ENCODE data around the gene SPACA6.

Gene SPACA6

GRCh38 chr19:51739466-51740213, 46.5 kb downstream of the SPACA6 start:
- no peak for DNase-seq

DNA sequence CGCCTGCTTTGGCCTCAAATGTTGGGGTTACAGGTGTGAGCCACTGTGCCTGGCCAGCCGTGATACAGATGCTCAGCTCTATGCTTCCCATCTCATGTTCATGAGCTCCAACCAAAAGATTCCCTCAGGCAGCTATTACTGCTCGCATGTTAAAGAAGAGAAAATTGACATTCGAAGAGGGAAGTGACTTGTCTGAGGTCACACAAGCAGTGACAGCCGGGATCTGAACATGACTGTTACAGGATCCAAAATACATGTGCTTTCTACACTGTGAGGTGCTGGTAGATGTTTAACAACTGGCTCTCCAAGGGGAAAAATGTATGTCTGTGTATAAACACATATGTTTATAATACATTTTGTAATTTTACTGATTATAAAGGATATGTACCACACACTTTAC, 47.2 kb downstream of the SPACA6 start:
- no peak for DNase-seq

DNA sequence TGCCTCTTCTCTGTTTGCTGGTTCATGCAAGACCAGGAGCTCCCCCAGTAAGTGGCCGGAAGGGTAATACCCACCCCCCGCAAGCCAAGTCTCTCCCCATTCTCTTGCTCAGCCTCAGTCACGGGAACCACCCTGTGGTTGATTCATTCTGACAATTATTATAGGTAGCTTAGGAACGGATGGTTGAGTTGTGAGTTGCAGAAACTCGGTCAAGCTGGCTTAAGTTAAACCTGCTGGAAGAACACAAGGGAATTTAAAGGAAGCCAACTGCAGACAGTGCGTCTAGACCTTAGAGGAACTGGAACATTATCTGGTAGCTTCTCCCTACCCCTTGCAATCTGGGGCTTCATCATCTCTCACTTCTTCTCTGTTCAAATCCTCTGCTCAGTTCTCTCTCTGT, 49.7 kb downstream of the SPACA6 start:
- DNase-seq = no peak

GRCh38 chr19:51743405-51743804, 50.3 kb downstream of the SPACA6 start:
- DNase-seq = no peak

- DNase-seq = no peak
These were observed 53.6 kb downstream of the SPACA6 start for GRCh38 chr19:51746731-51747130.

GRCh38 chr19:51749979-51750378, 56.8 kb downstream of the SPACA6 start:
- DNase-seq = no peak

GRCh38 chr19:51750400-51751094, 57.4 kb downstream of the SPACA6 start:
- DNase-seq = no peak

DNA sequence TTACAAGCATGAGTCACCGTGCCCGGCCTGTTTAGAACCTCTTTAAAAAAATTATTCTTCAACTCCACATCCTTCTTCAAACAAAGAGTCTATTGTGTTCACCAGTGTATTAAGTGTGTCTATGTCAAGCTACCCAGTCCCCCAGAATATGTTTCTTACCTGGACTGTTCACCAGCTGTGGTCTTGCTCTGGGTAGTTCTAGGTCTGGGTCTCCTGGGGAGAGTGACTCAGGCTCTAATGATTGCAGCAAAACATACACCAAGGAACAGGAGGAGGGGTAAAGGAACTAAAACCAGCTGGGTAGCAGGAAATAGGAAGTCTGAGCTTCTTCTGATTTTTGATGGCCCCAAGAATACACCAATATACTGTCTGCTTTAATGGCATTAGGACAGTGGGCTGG, 58.5 kb downstream of the SPACA6 start, which contains the start of gene FPR1:
Gene FPR1 (minus strand): TSS at position 224 of the 400 bp plus-strand sequence. CDS start 4,884 bp downstream, outside the sequence.
- no peak for DNase-seq

DNA sequence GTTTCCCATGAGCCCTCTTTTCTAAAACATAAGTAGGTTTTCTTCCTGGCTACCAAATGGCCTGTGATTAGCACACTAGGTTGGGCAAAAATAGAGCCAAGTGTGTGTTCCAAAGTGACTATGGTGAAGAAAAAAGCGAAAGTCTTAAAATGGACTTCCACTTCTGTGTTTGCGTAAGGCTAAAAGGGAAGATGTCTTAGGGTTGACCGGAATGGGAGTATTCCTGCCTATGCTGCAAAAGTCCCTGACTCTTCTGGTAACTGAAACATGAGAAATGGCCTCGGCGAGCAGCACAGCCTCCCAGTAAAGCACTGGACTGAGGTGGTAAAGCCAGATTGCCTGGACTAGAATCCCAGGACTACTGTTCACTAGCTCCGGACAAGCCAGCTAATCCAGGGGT, 61.0 kb downstream of the SPACA6 start:
- no peak for DNase-seq

DNA sequence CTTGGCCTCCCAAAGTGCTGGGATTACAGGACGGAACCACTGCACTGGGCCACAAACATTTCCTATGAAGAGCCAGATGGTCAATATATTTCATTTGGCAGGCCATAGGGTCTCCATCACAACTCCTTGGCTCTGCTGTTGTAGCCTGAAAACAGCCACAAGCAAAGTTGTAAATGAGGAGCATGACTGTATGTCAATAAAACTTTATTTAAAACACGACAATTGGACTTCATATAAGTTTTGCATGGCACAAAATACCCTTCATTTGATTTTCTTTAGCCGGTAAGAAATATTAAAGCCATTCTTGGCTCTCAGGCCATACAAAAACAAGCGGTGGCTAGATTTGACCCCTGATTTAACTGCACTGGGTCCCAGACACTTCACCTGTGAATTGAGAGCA, 61.6 kb downstream of the SPACA6 start:
- no peak for DNase-seq

All from femur (tissue), 1 donor.